H9 (cell line): ENCODE data around the gene C17orf75. TPM values are rescaled to one million over a fixed set of nuclear protein-coding genes. Genes with fewer than 3 reads are reported as not detected.
A peak's percentile ranks its signal among the peaks of the same experiment; 100 is the strongest.

ENCODE experiments used
- DNase-seq: peaks from one replicate; pipeline ENCODE4 v3.0.0-alpha.2; 2017
- H2AFZ ChIP-seq: one replicate; pipeline ENCODE4 v1.6.1; 2013; ENCODE audit warnings: mild to moderate bottlenecking, low read length, control low read depth, moderate library complexity
- H2AK5ac ChIP-seq: 2 replicates; pipeline ENCODE4 v1.6.1; 2013; ENCODE audit warnings: low read length, control low read depth, mixed read lengths; ENCODE audit not compliant: insufficient read length
- H2BK120ac ChIP-seq: one replicate; pipeline ENCODE4 v1.6.1; 2013; ENCODE audit warnings: low read depth, mild to moderate bottlenecking, low read length, control low read depth, inconsistent platforms; ENCODE audit not compliant: poor library complexity, severe bottlenecking
- H2BK12ac ChIP-seq: 2 replicates; pipeline ENCODE4 v1.6.1; 2013; ENCODE audit warnings: low read length, control low read depth, mixed read lengths, low read depth; ENCODE audit not compliant: insufficient read length
- H2BK15ac ChIP-seq: 2 replicates; pipeline ENCODE4 v1.6.1; 2013; ENCODE audit warnings: low read depth, low read length, control low read depth
- H2BK20ac ChIP-seq: one replicate; pipeline ENCODE4 v1.6.1; 2013; ENCODE audit warnings: low read depth, mild to moderate bottlenecking, low read length, control low read depth, inconsistent platforms; ENCODE audit not compliant: poor library complexity, severe bottlenecking
- H2BK5ac ChIP-seq: 2 replicates; pipeline ENCODE4 v1.6.1; 2013; ENCODE audit warnings: low read length, control low read depth, mixed read lengths; ENCODE audit not compliant: insufficient read length
- H3K14ac ChIP-seq: 2 replicates; pipeline ENCODE4 v1.6.1; 2013; ENCODE audit warnings: low read length, control low read depth; ENCODE audit not compliant: insufficient read depth
- H3K18ac ChIP-seq: 2 replicates; pipeline ENCODE4 v1.6.1; 2013; ENCODE audit warnings: low read depth, mild to moderate bottlenecking, mixed read lengths, low read length, control low read depth; ENCODE audit not compliant: insufficient read length
- H3K23ac ChIP-seq: 2 replicates; pipeline ENCODE4 v1.6.1; 2013; ENCODE audit warnings: low read length, control low read depth, mixed read lengths, low read depth; ENCODE audit not compliant: insufficient read length
- H3K23me2 ChIP-seq: 2 replicates; pipeline ENCODE4 v1.6.1; 2013; ENCODE audit warnings: low read depth, mild to moderate bottlenecking, mixed read lengths, low read length, control low read depth; ENCODE audit not compliant: insufficient read length, poor library complexity, severe bottlenecking
- H3K27ac ChIP-seq: 2 replicates; pipeline ENCODE4 v1.5.1; 2013; ENCODE audit warnings: low read length, control low read depth, mixed read lengths, low read depth; ENCODE audit not compliant: insufficient read length
- H3K27me3 ChIP-seq: 2 replicates; pipeline ENCODE4 v1.6.1; 2013; ENCODE audit warnings: low read length, control low read depth, inconsistent platforms; ENCODE audit not compliant: insufficient read depth
- H3K4ac ChIP-seq: 2 replicates; pipeline ENCODE4 v1.6.1; 2013; ENCODE audit warnings: low read depth, mild to moderate bottlenecking, control low read depth, inconsistent platforms, low read length, moderate library complexity
- H3K4me1 ChIP-seq: 2 replicates; pipeline ENCODE4 v1.6.1; 2013; ENCODE audit warnings: low read length, control low read depth, inconsistent platforms; ENCODE audit not compliant: insufficient read depth
- H3K4me2 ChIP-seq: 2 replicates; pipeline ENCODE4 v1.6.1; 2013; ENCODE audit warnings: low read length, control low read depth, mixed read lengths; ENCODE audit not compliant: insufficient read length, insufficient read depth
- H3K56ac ChIP-seq: 2 replicates; pipeline ENCODE4 v1.6.1; 2013; ENCODE audit warnings: low read depth, mild to moderate bottlenecking, mixed read lengths, low read length, control low read depth; ENCODE audit not compliant: insufficient read length
- H3K79me1 ChIP-seq: 2 replicates; pipeline ENCODE4 v1.6.1; 2013; ENCODE audit warnings: low read depth, mild to moderate bottlenecking, moderate library complexity, low read length, control low read depth, inconsistent platforms; ENCODE audit not compliant: insufficient read depth, poor library complexity, severe bottlenecking
- H3K79me2 ChIP-seq: 2 replicates; pipeline ENCODE4 v1.6.1; 2013; ENCODE audit warnings: low read length, control low read depth, inconsistent platforms; ENCODE audit not compliant: insufficient read depth
- H3K9ac ChIP-seq: 2 replicates; pipeline ENCODE4 v1.6.1; 2013; ENCODE audit warnings: low read length, control low read depth, mixed read lengths; ENCODE audit not compliant: insufficient read length; ENCODE audit errors: extremely low read depth
- H3K9me3 ChIP-seq: one replicate; pipeline ENCODE4 v1.6.1; 2013; ENCODE audit warnings: low read depth, low read length, inconsistent platforms; ENCODE audit not compliant: control insufficient read depth
- H3T11ph ChIP-seq: one replicate; pipeline ENCODE4 v1.6.1; 2013; ENCODE audit warnings: mild to moderate bottlenecking, low read length, control low read depth, inconsistent platforms
- H4K20me1 ChIP-seq: one replicate; pipeline ENCODE4 v1.6.1; 2013; ENCODE audit not compliant: control insufficient read depth, insufficient read length, insufficient read depth
- H4K5ac ChIP-seq: 2 replicates; pipeline ENCODE4 v1.6.1; 2013; ENCODE audit warnings: low read depth, mild to moderate bottlenecking, mixed read lengths, low read length, control low read depth; ENCODE audit not compliant: insufficient read length
- H4K8ac ChIP-seq: replicated peaks from 2 replicates; pipeline ENCODE4 v1.6.1; 2013; ENCODE audit warnings: low read length, control low read depth, mixed read lengths, low read depth; ENCODE audit not compliant: insufficient read length
- H4K91ac ChIP-seq: 2 replicates; pipeline ENCODE4 v1.6.1; 2013; ENCODE audit warnings: low read depth, mild to moderate bottlenecking, moderate library complexity, mixed read lengths, low read length, control low read depth; ENCODE audit not compliant: insufficient read length
- H3K27ac Mint-ChIP-seq, 3 experiments: 2 replicates in 2 of 3; 3 replicates in 1 of 3; pipeline ENCODE4 v1.8.0; 2020 to 2021; ENCODE audit warnings: mixed read lengths in 3 of 3, mild to moderate bottlenecking in 1 of 3, moderate library complexity in 1 of 3
- H3K27me3 Mint-ChIP-seq: 2 replicates; pipeline ENCODE4 v1.8.0; 2021; ENCODE audit warnings: low read depth, mild to moderate bottlenecking, moderate library complexity, mixed read lengths
- H3K36me3 Mint-ChIP-seq, 3 experiments: 2 replicates in 2 of 3; 3 replicates in 1 of 3; pipeline ENCODE4 v1.8.0; 2020 to 2021; ENCODE audit warnings: low read depth in 3 of 3, mixed read lengths in 3 of 3; ENCODE audit not compliant: insufficient read depth in 1 of 3
- H3K4me1 Mint-ChIP-seq, 2 experiments: 2 replicates each; pipeline ENCODE4 v1.8.0; 2020; ENCODE audit warnings: mixed read lengths in 2 of 2
- H3K4me3 Mint-ChIP-seq, 2 experiments: 2 replicates in 1 of 2; 3 replicates in 1 of 2; pipeline ENCODE4 v1.8.0; 2020 to 2021; ENCODE audit warnings: mild to moderate bottlenecking in 2 of 2, mixed read lengths in 2 of 2, moderate library complexity in 1 of 2
- H3K9me3 Mint-ChIP-seq, 2 experiments: 2 replicates in 1 of 2; 3 replicates in 1 of 2; pipeline ENCODE4 v1.8.0; 2020; ENCODE audit warnings: mild to moderate bottlenecking in 2 of 2, mixed read lengths in 2 of 2, moderate library complexity in 1 of 2
- CTCF ChIP-seq: fragments of 200-600 bp; sonication (generic); conservative IDR thresholded peaks from 3 replicates; pipeline ENCODE4 v1.8.0; 2021; ENCODE audit warnings: antibody characterized with exemption, mild to moderate bottlenecking
- WGBS: extraction: QIAGEN DNeasy Blood & Tissue Kit; methylation state at CpG from one replicate; pipeline ENCODE4 v1.1.7; 2013; ENCODE audit warnings: missing lambda C conversion rate, low lambda C conversion rate, mixed read lengths; ENCODE audit not compliant: insufficient read length; ENCODE audit errors: extremely low coverage; 5-methylcytosine and 5-hydroxymethylcytosine counted together
- total RNA-seq: library from RNA; stranded (reverse); gene quantifications from 2 replicates; pipeline ENCODE4 v1.2.1, GENCODE V29; 2021

Gene C17orf75
- total RNA-seq, 1 experiment from 2014 or later: 40.4 TPM

DNA sequence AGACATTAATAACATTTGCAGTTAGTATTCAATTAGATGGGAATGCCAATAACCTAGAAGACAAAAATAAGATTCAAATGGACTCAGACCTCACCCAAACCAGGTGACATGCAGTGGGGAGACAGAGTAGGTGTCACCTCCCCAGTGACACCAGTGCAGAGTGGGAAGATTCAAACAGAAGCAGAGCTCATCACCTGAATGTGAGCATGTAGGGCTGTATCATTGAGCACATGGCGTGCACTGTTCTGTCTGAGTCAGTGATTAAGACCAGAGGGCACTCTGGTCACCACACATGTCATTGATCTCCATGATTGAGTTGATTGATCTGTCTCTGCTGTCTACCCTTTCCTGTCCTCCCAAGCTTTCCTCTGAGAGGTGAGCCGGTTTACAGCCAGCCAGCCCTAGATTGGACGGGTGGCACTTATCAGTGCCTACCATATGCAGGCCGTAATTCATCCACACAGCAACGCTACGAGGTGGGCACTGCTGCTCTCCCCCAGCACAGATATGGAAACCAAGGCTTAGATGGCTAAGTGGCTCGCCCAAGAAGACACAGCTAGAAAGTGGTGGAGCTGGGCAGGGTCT is 42.3 kb downstream of the C17orf75 start:
- no peaks in the 10 kb centered on the region for H3K27me3 ChIP-seq
- no peak overlapping the region for H3K4me2 ChIP-seq
- no peak overlapping the region for H3K27ac ChIP-seq
- no peak overlapping the region for H3K18ac ChIP-seq
- no peaks in the 10 kb centered on the region for H3K23me2 ChIP-seq
- no peak overlapping the region for H2BK12ac ChIP-seq
- Mint-ChIP-seq H3K4me1 (peaks cover 42 to 45% of the 10 kb centered on the region in 2 experiments), H3K27me3 (no peaks in the 10 kb centered on the region), H3K4me3 (no peak overlapping the region; a peak in 1 of 5 replicates), H3K9me3 (no peaks in the 10 kb centered on the region), H3K36me3 (peaks cover 0 to 27% (median 0%) of the 10 kb centered on the region in 3 experiments; a peak in 3 of 7 replicates), H3K27ac (peak overlapping the region in 1 of 3 experiments; percentile 75; a peak in 2 of 7 replicates)
- H3K9ac ChIP-seq: no peak overlapping the region
- H2AFZ ChIP-seq: no peak overlapping the region
- H3K79me2 ChIP-seq: no peaks in the 10 kb centered on the region
- H2BK20ac ChIP-seq: no peak overlapping the region
- no peak overlapping the region for H3T11ph ChIP-seq
- no peak overlapping the region for H2BK15ac ChIP-seq
- no peak overlapping the region for H4K8ac ChIP-seq
- no peak for DNase-seq
- no peaks in the 10 kb centered on the region for H3K79me1 ChIP-seq
- no CpG with 5 or more reads among the region's 7 CpGs for WGBS
- no peak overlapping the region for H3K23ac ChIP-seq
- H3K9me3 ChIP-seq: no peaks in the 10 kb centered on the region
- H2BK5ac ChIP-seq: no peak overlapping the region
- H3K4ac ChIP-seq: no peak overlapping the region
- H3K14ac ChIP-seq: no peak overlapping the region
- no peak overlapping the region for H3K56ac ChIP-seq
- no peak overlapping the region for H2AK5ac ChIP-seq
- no peak overlapping the region for H2BK120ac ChIP-seq
- TF ChIP-seq CTCF: no peak
- peaks cover 15% of the 10 kb centered on the region; the same call in 1 of the 2 replicates for H3K4me1 ChIP-seq
- no peaks in the 10 kb centered on the region for H4K20me1 ChIP-seq
- no peak overlapping the region for H4K5ac ChIP-seq
- H4K91ac ChIP-seq: no peak overlapping the region
